SH-SY5Y (cell line): ENCODE measurements around the gene RAI14.

Experiments used
- GATA2 ChIP-seq: IDR thresholded peaks from 2 replicates; pipeline ENCODE4 v1.6.1; 2011; ENCODE audit warnings: mild to moderate bottlenecking, low read depth, low read length
- GATA3 ChIP-seq: IDR thresholded peaks from 2 replicates; pipeline ENCODE4 v1.6.1; 2011; ENCODE audit warnings: low read depth, mild to moderate bottlenecking, low read length, moderate library complexity

Gene RAI14

GRCh38 chr5:34737731-34738130 is 81.6 kb downstream of the RAI14 start:
- TF ChIP-seq GATA3 (no peak), GATA2 (no peak)

- TF ChIP-seq GATA3, result no peak
- no peak for TF ChIP-seq GATA2
Measured at GRCh38 chr5:34738381-34738780, 82.3 kb downstream of the RAI14 start.

GRCh38 chr5:34740389-34740806 is 84.3 kb downstream of the RAI14 start:
- TF ChIP-seq GATA3 (no peak), GATA2 (no peak)

GRCh38 chr5:34742061-34742460 is 85.9 kb downstream of the RAI14 start:
- TF ChIP-seq GATA2, result no peak

GRCh38 chr5:34743878-34744277 is 87.8 kb downstream of the RAI14 start:
- TF ChIP-seq GATA2, result no peak
- TF ChIP-seq GATA3, result no peak

GRCh38 chr5:34748431-34748830 is 92.3 kb downstream of the RAI14 start:
- no peak for TF ChIP-seq GATA3
- no peak for TF ChIP-seq GATA2

- TF ChIP-seq GATA2 (no peak), GATA3 (no peak)
Measured at GRCh38 chr5:34749431-34749873, 93.3 kb downstream of the RAI14 start.

GRCh38 chr5:34750206-34750605 is 94.1 kb downstream of the RAI14 start:
- TF ChIP-seq GATA2, result no peak
- no peak for TF ChIP-seq GATA3

GRCh38 chr5:34751807-34752736 is 95.9 kb downstream of the RAI14 start:
- no peak for TF ChIP-seq GATA3
- TF ChIP-seq GATA2, result no peak

GRCh38 chr5:34755926-34756325 is 99.8 kb downstream of the RAI14 start:
- TF ChIP-seq GATA2 (no peak), GATA3 (no peak)

GRCh38 chr5:34756781-34757624 is 100.9 kb downstream of the RAI14 start:
- TF ChIP-seq GATA3, result no peak
- TF ChIP-seq GATA2, result no peak

GRCh38 chr5:34758514-34758913 is 102.4 kb downstream of the RAI14 start:
- TF ChIP-seq GATA2 (no peak), GATA3 (no peak)

GRCh38 chr5:34765662-34766061 is 109.5 kb downstream of the RAI14 start:
- TF ChIP-seq GATA3, result no peak
- no peak for TF ChIP-seq GATA2

GRCh38 chr5:34767180-34767579 is 111.1 kb downstream of the RAI14 start:
- no peak for TF ChIP-seq GATA2
